CD4-positive, alpha-beta T cell treated with Interleukin-12 subunit alpha and Interleukin-12 subunit beta, for 1 hour (primary cell): Measurements from ENCODE around the gene PSMB1.
"Not testable (repeated sequence)": the region's sequence is repeated elsewhere in the genome, so short reads cannot be mapped to it uniquely, and the experiment has no call there.

ENCODE experiments used
- DNase-seq: peaks from one replicate; pipeline ENCODE4 v3.0.0-alpha.2; 2020

The PSMB1 gene

GRCh38 chr6:170533792-170534191, 19.3 kb downstream of the PSMB1 start:
- DNase-seq, result no peak

- no peak for DNase-seq
Measured at GRCh38 chr6:170532867-170533488, 20.1 kb downstream of the PSMB1 start.

- peak; percentile 64 for DNase-seq
Measured at GRCh38 chr6:170529839-170530469, 23.2 kb downstream of the PSMB1 start.

- DNase-seq, result not testable (repeated sequence)
Measured at GRCh38 chr6:170527995-170528394, 25.1 kb downstream of the PSMB1 start.

GRCh38 chr6:170525795-170526194, 27.3 kb downstream of the PSMB1 start:
- DNase-seq, result no peak

GRCh38 chr6:170524172-170524502, 29.0 kb downstream of the PSMB1 start:
- no peak for DNase-seq

GRCh38 chr6:170523256-170524171, 29.6 kb downstream of the PSMB1 start:
- DNase-seq, result no peak

GRCh38 chr6:170522565-170523183, 30.4 kb downstream of the PSMB1 start:
- DNase-seq, result no peak

- DNase-seq, result peak; percentile 55
Measured at GRCh38 chr6:170516783-170517616, 36.1 kb downstream of the PSMB1 start.

GRCh38 chr6:170514908-170515307, 38.2 kb downstream of the PSMB1 start:
- no peak for DNase-seq

GRCh38 chr6:170512249-170512648, 40.9 kb downstream of the PSMB1 start:
- no peak for DNase-seq

GRCh38 chr6:170510631-170511030, 42.5 kb downstream of the PSMB1 start:
- no peak for DNase-seq

- no peak for DNase-seq
Measured at GRCh38 chr6:170509723-170510018, 43.4 kb downstream of the PSMB1 start.

- not testable (repeated sequence) for DNase-seq
Measured at GRCh38 chr6:170508892-170509722, 44.0 kb downstream of the PSMB1 start.

GRCh38 chr6:170508275-170508674, 44.8 kb downstream of the PSMB1 start:
- not testable (repeated sequence) for DNase-seq

GRCh38 chr6:170507728-170508127, 45.4 kb downstream of the PSMB1 start:
- not testable (repeated sequence) for DNase-seq

GRCh38 chr6:170506446-170506845, 46.7 kb downstream of the PSMB1 start:
- no peak for DNase-seq

GRCh38 chr6:170505306-170505705, 47.8 kb downstream of the PSMB1 start:
- DNase-seq, result no peak

GRCh38 chr6:170504479-170504878, 48.6 kb downstream of the PSMB1 start:
- DNase-seq, result no peak

- DNase-seq, result no peak
Measured at GRCh38 chr6:170503414-170503761, 49.7 kb downstream of the PSMB1 start.

- DNase-seq, result not testable (repeated sequence)
Measured at GRCh38 chr6:170502733-170503413, 50.2 kb downstream of the PSMB1 start.
